AG10803 (cell line): ENCODE results near the gene PPM1B.
"Not testable (repeated sequence)": the region's sequence is repeated elsewhere in the genome, so short reads cannot be mapped to it uniquely, and the experiment has no call there.

Experiments used
- DNase-seq: peaks from one replicate; pipeline ENCODE4 v3.0.0; 2010; ENCODE audit warnings: low read depth
- H3K4me3 ChIP-seq: 2 replicates; pipeline ENCODE4 v1.5.1; 2011; ENCODE audit warnings: mild to moderate bottlenecking, low read length, control low read depth
- TF ChIP-seq, protein P1 (sequence below): conservative IDR thresholded peaks from 2 replicates; pipeline ENCODE4 v1.5.1; 2011; ENCODE audit warnings: mild to moderate bottlenecking, low read length, control low read depth, inconsistent platforms

PPM1B gene

DNA sequence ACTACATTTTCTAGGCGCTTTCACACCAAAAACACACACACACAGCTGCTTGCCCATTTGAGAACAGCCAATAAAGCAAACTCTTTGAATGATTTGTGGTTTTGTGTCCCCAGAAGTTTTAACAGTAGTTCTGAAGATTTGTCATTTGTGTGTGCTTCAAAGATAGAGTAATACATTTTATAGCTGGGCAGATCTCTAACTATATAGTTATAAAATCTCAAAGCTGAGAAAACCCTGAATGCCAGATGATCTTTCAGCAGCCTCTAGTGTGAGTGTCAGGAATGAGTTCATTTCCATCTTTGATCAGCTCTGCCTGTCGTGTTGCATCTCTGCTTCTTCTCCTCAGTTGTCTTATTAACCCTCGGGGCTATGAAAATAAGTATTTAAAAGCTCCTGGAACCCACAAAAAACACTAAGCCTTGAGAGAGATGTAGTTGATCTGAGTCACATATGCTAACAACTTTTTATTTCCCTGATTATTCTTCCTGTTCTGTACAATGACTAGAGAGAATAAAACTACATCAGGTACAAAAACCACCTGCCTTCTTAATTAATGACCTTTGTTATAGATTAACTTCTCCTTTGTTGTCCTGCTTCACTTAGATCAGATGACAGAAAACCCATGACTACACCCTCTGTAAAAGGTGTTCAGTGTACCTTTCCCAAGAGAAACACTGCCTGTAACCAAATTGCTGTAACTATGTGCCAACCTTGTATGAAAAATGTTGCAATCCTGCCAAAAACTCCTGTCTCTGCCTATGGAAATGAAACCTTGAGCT lies 76.6 kb downstream of the PPM1B start:
- no peak for DNase-seq

DNA sequence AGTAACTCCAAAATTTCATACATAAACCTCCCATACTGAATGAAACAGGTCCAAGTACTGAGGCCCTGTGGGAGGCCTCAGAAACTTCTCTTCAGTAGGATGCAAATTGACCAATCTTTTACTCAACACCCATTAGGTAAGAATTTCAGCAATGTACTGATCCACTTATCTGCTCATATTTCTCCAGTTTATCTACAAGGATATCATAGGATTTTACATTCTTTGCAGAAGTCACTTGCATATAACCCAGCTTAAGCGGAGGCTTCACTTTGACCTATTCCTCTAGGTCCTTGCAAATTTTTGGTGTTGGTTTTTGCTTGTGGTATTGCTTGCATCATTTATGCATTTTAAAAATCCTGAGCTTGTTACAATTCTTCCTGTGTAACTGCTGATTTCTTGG lies 77.8 kb downstream of the PPM1B start:
- TF ChIP-seq, protein P1, sequence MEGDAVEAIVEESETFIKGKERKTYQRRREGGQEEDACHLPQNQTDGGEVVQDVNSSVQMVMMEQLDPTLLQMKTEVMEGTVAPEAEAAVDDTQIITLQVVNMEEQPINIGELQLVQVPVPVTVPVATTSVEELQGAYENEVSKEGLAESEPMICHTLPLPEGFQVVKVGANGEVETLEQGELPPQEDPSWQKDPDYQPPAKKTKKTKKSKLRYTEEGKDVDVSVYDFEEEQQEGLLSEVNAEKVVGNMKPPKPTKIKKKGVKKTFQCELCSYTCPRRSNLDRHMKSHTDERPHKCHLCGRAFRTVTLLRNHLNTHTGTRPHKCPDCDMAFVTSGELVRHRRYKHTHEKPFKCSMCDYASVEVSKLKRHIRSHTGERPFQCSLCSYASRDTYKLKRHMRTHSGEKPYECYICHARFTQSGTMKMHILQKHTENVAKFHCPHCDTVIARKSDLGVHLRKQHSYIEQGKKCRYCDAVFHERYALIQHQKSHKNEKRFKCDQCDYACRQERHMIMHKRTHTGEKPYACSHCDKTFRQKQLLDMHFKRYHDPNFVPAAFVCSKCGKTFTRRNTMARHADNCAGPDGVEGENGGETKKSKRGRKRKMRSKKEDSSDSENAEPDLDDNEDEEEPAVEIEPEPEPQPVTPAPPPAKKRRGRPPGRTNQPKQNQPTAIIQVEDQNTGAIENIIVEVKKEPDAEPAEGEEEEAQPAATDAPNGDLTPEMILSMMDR: no peak
- peak; percentile 10 for DNase-seq
- no peak overlapping the region for H3K4me3 ChIP-seq

More for the DNA sequence above, 76.6 kb downstream of the PPM1B start:
- H3K4me3 ChIP-seq: no peak overlapping the region
- TF ChIP-seq, protein P1: no peak

DNA sequence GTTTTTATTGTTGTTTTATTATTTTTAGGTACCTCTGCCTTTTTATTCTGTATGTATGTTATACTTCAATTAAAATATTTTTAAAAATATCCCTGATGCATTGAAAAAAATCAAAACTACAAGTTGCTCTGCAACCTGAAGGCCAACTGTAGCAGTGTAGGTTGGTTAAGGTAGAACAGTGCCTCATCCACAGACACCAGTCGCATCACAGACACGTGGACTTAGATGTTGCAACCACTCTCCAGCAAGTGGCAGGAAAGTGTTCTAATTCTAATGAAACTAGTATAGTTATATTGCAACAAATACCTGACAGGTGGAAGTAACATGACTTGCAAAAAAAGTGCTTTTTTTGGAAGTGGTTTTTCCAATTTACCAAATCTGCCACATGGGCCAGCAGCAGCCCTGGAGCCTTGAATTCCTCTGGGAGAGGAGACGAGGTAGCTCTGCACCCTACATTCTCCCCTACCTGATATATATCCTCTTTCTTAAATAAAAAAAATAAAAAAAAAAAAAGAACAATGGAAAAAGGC lies 78.2 kb downstream of the PPM1B start:
- TF ChIP-seq, protein P1: no peak
- no peak for DNase-seq
- H3K4me3 ChIP-seq: no peak overlapping the region

DNA sequence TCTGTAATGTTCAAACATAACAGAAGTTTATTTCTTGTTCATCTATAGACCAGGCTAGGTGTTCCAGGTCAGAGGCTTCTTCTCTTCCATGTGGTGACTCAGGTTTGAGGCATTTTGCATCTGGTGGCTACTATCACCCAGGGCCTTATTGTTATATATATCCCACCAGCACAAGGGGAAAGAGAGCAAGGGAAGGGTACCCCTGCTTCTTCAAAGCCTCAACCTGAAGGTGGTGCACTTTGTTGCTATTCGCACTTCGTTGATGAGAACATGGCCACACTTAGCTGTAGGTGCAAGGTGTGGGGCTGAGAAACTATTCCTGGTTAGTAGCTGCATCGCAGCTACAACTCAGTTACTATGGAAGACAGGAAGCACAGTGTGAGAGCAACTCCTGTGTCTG lies 79.2 kb downstream of the PPM1B start:
- TF ChIP-seq, protein P1: no peak
- DNase-seq: no peak

DNA sequence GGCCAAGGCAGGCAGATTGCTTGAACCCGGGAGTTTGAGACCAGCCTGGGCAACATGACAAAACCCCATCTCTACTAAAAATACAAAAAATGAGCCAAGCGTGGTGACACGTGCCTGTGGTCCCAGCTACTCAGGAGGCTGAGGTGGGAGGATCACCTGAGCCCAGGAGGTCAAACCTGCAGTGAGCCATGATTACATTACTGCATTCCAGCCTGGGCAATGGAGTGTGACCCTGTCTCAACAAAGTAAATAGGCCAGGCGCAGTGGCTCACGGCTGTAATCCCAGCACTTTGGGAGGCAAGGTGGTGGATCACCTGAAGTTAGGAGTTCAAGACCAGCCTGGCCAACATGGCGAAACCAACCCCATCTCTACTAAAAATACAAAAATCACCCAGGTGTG lies 80.6 kb downstream of the PPM1B start:
- H3K4me3 ChIP-seq, DNase-seq: not testable (repeated sequence)

More for the DNA sequence above, 79.2 kb downstream of the PPM1B start:
- no peak overlapping the region for H3K4me3 ChIP-seq

DNA sequence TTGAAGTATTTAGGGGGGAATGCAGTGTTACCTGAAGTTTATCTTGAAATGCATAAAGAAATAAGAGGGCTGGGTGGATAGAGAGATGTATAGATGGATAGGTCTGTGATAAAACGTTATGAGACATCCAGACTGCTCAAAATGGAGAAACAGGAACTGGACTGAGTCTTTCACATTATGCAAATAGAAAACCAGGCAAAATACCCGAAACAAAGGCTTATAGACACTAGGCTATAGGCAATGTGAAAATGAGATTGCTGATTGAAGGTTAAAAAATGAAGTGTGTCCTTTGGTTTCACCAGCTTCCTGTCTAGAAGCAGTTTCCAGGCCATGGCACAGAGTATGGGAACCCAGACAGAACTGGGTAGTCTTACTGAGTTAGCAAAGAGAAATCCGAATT lies 81.7 kb downstream of the PPM1B start:
- TF ChIP-seq, protein P1: no peak
- DNase-seq: no peak
- H3K4me3 ChIP-seq: no peak overlapping the region

DNA sequence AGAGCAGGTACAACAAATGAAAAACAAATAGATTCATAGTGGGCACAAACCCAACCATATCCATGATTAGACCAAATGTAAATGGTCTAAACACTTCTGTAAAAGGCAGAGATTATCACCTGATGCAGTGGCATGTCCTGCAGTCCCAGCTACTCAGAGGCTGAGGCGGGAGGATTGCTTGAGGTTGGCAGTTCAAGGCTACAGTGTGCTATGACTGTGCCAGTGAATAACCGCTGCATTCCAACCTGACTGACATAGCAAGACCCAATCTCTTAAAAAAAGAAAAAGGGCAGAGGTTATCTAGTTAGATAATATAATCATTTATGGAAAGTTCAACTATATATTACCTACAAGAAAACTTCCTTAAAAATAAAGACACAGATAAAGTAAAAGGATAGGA lies 85.3 kb downstream of the PPM1B start:
- TF ChIP-seq, protein P1: no peak
- DNase-seq: no peak
- H3K4me3 ChIP-seq: no peak overlapping the region

DNA sequence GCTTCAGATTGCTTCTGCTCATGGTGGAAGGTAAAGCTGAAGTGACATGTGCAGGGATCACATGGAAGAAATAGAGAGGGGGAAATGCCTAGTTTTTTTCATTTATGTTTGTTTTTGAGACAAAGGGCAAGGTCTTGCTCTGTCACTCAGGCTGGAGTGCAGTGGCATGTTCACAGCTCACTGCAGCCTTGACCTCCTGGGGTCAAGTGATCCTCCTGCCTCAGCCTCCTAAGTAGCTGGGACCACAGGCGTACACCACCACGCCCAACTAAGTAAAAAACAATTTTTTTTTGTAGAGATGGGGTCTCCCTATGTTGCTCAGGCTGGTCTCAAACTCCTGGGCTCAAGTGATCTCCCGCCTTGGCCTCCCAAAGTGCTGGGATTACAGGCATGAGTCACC lies 87.0 kb downstream of the PPM1B start:
- DNase-seq, H3K4me3 ChIP-seq: not testable (repeated sequence)

DNA sequence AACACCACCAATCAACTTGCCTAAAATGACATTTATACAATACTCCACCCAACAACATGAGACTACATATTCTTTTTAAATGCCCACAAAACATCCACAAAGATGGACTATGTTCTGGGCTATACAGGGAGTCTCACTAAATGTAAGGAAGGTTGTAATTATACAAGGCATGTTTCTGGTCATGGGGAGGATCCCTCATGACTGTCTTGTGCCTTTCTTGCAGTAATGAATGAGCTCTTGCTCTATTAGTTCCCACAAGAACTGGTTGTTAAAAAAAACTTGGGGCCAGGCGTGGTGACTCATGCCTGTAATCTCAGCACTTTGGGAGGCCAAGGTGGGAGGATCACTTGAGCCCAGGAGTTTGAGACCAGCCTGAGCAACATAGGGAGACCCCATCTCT lies 89.1 kb downstream of the PPM1B start:
- DNase-seq, H3K4me3 ChIP-seq: not testable (repeated sequence)
